ENCODE data around the gene WSCD1.

The WSCD1 gene

GRCh38 chr17:6069539-6070429, at the start of gene WSCD1 (continued):
- TF ChIP-seq ZNF148 (tag by site-specific recombination; IDR thresholded peaks at IDR 0.05; ENCODE audit: borderline replicate concordance): no peak; the same call in 1 of the 2 replicates
- peak; percentile 87; the same call in 1 of the 2 replicates for TF ChIP-seq ZNF239 (tag by site-specific recombination; IDR thresholded peaks at IDR 0.05)
- TF ChIP-seq PATZ1 (tag by site-specific recombination; IDR thresholded peaks at IDR 0.05): peak; percentile 45
- no peak for TF ChIP-seq SCRT2 (tag by site-specific recombination; IDR thresholded peaks at IDR 0.05)
- TF ChIP-seq ZNF645 (tag by site-specific recombination; IDR thresholded peaks at IDR 0.05): no peak
- TF ChIP-seq ZNF514 (tag by site-specific recombination; IDR thresholded peaks at IDR 0.05): no peak
- no peak for TF ChIP-seq ZNF37A (tag by site-specific recombination; IDR thresholded peaks at IDR 0.05)
- TF ChIP-seq ZNF433 (tag by site-specific recombination; IDR thresholded peaks at IDR 0.05; ENCODE audit: low read depth): no peak
- no peak for TF ChIP-seq ZBTB44 (tag by site-specific recombination; IDR thresholded peaks at IDR 0.05)
- no peak for TF ChIP-seq ZNF16 (tag by site-specific recombination; IDR thresholded peaks at IDR 0.05; ENCODE audit: low read depth)
- TF ChIP-seq ZIC2 (tag by site-specific recombination; IDR thresholded peaks at IDR 0.05): peak; percentile 26; the same call in 1 of the 2 replicates
- TF ChIP-seq ZNF747 (tag by site-specific recombination; IDR thresholded peaks at IDR 0.05): no peak
- no peak for TF ChIP-seq TRIM28 (IDR thresholded peaks at IDR 0.05; ENCODE audit: borderline replicate concordance, low read length)
- TF ChIP-seq ZNF513 (tag by site-specific recombination; IDR thresholded peaks at IDR 0.05): no peak
- 0 out of 2 replicates have a peak, but pooled peaks have one; percentile 16 for TF ChIP-seq ZNF600 (tag by site-specific recombination; IDR thresholded peaks at IDR 0.05)
- 0 out of 2 replicates have a peak, but pooled peaks have one; percentile 46 for TF ChIP-seq ZNF501 (tag by site-specific recombination; IDR thresholded peaks at IDR 0.05)
- TF ChIP-seq KLF10 (tag by site-specific recombination; IDR thresholded peaks at IDR 0.05): no peak
- TF ChIP-seq ZNF48 (tag by site-specific recombination; IDR thresholded peaks at IDR 0.05): no peak
- TF ChIP-seq ZNF704 (tag by site-specific recombination; IDR thresholded peaks at IDR 0.05): no peak
- no peak for TF ChIP-seq ZNF488 (tag by site-specific recombination; IDR thresholded peaks at IDR 0.05)
- peak; percentile 6; the same call in 1 of the 2 replicates for TF ChIP-seq ZNF624 (tag by site-specific recombination; IDR thresholded peaks at IDR 0.05)
- TF ChIP-seq ZNF837 (tag by site-specific recombination; IDR thresholded peaks at IDR 0.05): no peak; the same call in 1 of the 2 replicates
- TF ChIP-seq PRDM4 (tag by site-specific recombination; IDR thresholded peaks at IDR 0.05): no peak

Data from HEK293 (cell line).